Measurements from ENCODE around the gene TAF13. TPM values are rescaled to one million over a fixed set of nuclear protein-coding genes. Genes with fewer than 3 reads are reported as not detected.

TAF13 gene
- total RNA-seq, 1 experiment from 2014 or later: 58.8 TPM

- DNase-seq (ENCODE audit: low spot score): no peak
- intact Hi-C loops (cut with micrococcal nuclease; ENCODE audit: unreplicated experiment): no loop called here
- peaks cover 23% of the 10 kb centered on the region for H3K36me3 ChIP-seq (ENCODE audit: insufficient read depth, low read length, poor library complexity, severe bottlenecking)
- H3K27me3 ChIP-seq (replicated peaks; ENCODE audit: insufficient read depth, low read depth, low read length, poor library complexity): no peaks in the 10 kb centered on the region
- TF ChIP-seq CTCF (conservative IDR thresholded peaks at IDR 0.05; ENCODE audit: low read depth, low read length): no peak
- TF ChIP-seq EZH2 (IDR thresholded peaks at IDR 0.05; ENCODE audit: borderline replicate concordance, low read depth, low read length, poor library complexity, severe bottlenecking): no peak
- H3K9me3 ChIP-seq (ENCODE audit: low read depth, low read length, poor library complexity, severe bottlenecking): no peaks in the 10 kb centered on the region
- BruUV-seq (replicated peaks): no TSS peak
- no peak overlapping the region for H3K27ac ChIP-seq (ENCODE audit: low read depth, low read length, poor library complexity, severe bottlenecking)
- H3K4me3 ChIP-seq (ENCODE audit: low read depth, low read length, poor library complexity, severe bottlenecking): no peak overlapping the region
- peaks cover 11% of the 10 kb centered on the region for H3K4me1 ChIP-seq (ENCODE audit: insufficient read depth, low read length, poor library complexity, severe bottlenecking)
- ChIA-PET POLR2A (ENCODE audit: low non-redundant PET) (no interaction called here), CTCF (no interaction called here)
These were observed 18.6 kb upstream of the TAF13 start for GRCh38 chr1:109094377-109094803.

- Histone ChIP-seq H3K4me1 (ENCODE audit: insufficient read depth, low read length, poor library complexity, severe bottlenecking) (peaks cover 11% of the 10 kb centered on the region), H3K4me3 (ENCODE audit: low read depth, low read length, poor library complexity, severe bottlenecking) (peak overlapping the region; percentile 78), H3K9me3 (ENCODE audit: low read depth, low read length, poor library complexity, severe bottlenecking) (no peaks in the 10 kb centered on the region), H3K27me3 (replicated peaks; ENCODE audit: insufficient read depth, low read depth, low read length, poor library complexity) (no peaks in the 10 kb centered on the region), H3K27ac (ENCODE audit: low read depth, low read length, poor library complexity, severe bottlenecking) (peak overlapping the region; percentile 81), H3K36me3 (ENCODE audit: insufficient read depth, low read length, poor library complexity, severe bottlenecking) (peaks cover 23% of the 10 kb centered on the region)
- TF ChIP-seq EZH2 (IDR thresholded peaks at IDR 0.05; ENCODE audit: borderline replicate concordance, low read depth, low read length, poor library complexity, severe bottlenecking) (no peak), CTCF (conservative IDR thresholded peaks at IDR 0.05; ENCODE audit: low read depth, low read length) (no peak)
- POLR2A ChIA-PET (ENCODE audit: low non-redundant PET): no interaction called here
- intact Hi-C loops (cut with micrococcal nuclease; ENCODE audit: unreplicated experiment): no loop called here
- CTCF ChIA-PET: interaction anchor here (0.7 kb wide), 1 partner anchor 8 kb away, joined by 3 read pairs; no protein-coding TSS in a partner anchor
- no peak for DNase-seq (ENCODE audit: low spot score)
- no TSS peak for BruUV-seq (replicated peaks)
These were observed 16.0 kb upstream of the TAF13 start for GRCh38 chr1:109091839-109092193.

GRCh38 chr1:109091078-109091838, 15.5 kb upstream of the TAF13 start:
- peaks cover 11% of the 10 kb centered on the region for H3K4me1 ChIP-seq (ENCODE audit: insufficient read depth, low read length, poor library complexity, severe bottlenecking)
- peak; percentile 62 for DNase-seq (ENCODE audit: low spot score)
- intact Hi-C loops (cut with micrococcal nuclease; ENCODE audit: unreplicated experiment): no loop called here
- ChIA-PET CTCF (interaction anchor here (0.7 to 1.8 kb wide), 2 partner anchors 9 to 99 kb away, joined by 4 to 12 read pairs; no protein-coding TSS in a partner anchor), POLR2A (ENCODE audit: low non-redundant PET) (interaction anchor here (1.0 kb wide), 1 partner anchor 9 kb away, joined by 4 read pairs; no protein-coding TSS in a partner anchor)
- TF ChIP-seq CTCF (conservative IDR thresholded peaks at IDR 0.05; ENCODE audit: low read depth, low read length) (no peak), EZH2 (IDR thresholded peaks at IDR 0.05; ENCODE audit: borderline replicate concordance, low read depth, low read length, poor library complexity, severe bottlenecking) (no peak)
- no peaks in the 10 kb centered on the region for H3K9me3 ChIP-seq (ENCODE audit: low read depth, low read length, poor library complexity, severe bottlenecking)
- peaks cover 23% of the 10 kb centered on the region for H3K36me3 ChIP-seq (ENCODE audit: insufficient read depth, low read length, poor library complexity, severe bottlenecking)
- peak overlapping the region; percentile 78 for H3K4me3 ChIP-seq (ENCODE audit: low read depth, low read length, poor library complexity, severe bottlenecking)
- TSS peak; percentile 63 for BruUV-seq (replicated peaks)
- peak overlapping the region; percentile 81 for H3K27ac ChIP-seq (ENCODE audit: low read depth, low read length, poor library complexity, severe bottlenecking)
- H3K27me3 ChIP-seq (replicated peaks; ENCODE audit: insufficient read depth, low read depth, low read length, poor library complexity): no peaks in the 10 kb centered on the region
